B cell (primary cell): ENCODE data around the gene MAL. TPM values are rescaled to one million over a fixed set of nuclear protein-coding genes. Genes with fewer than 3 reads are reported as not detected.

ENCODE experiments used
- ATAC-seq: fragments of 200-7000 bp; cut with Tn5 transposase; one replicate; pipeline ENCODE4 v1.10.0; 2021; ENCODE audit warnings: low read depth, mild to moderate bottlenecking, moderate number of reproducible peaks, moderate library complexity
- CTCF ChIA-PET: fragments of 350-600 bp; sonication (Branson Sonifier 250); formaldehyde crosslinking; loops from one replicate; lab custom pipeline; 2021; ENCODE audit warnings: antibody characterized with exemption, inconsistent platforms; lab: Charles Lee
- POLR2A ChIA-PET: fragments of 350-600 bp; sonication (Branson Sonifier 250); formaldehyde crosslinking; loops from one replicate; lab custom pipeline; 2021; ENCODE audit warnings: antibody characterized with exemption; lab: Charles Lee
- DNase-seq: peaks from one replicate; pipeline ENCODE4 v3.0.0; 2013
- H2AFZ ChIP-seq: 2 replicates; pipeline ENCODE4 v1.6.1; 2012; ENCODE audit warnings: mild to moderate bottlenecking, low read depth, low read length; ENCODE audit not compliant: insufficient read depth, poor library complexity, severe bottlenecking
- H3K27ac ChIP-seq, 2 donors: 1 replicate in 1 of 2; 2 replicates in 1 of 2; pipeline ENCODE4 v1.5.1; 2012 to 2013; ENCODE audit warnings: low read length in 2 of 2, mild to moderate bottlenecking in 2 of 2, moderate library complexity in 1 of 2
- H3K27me3 ChIP-seq, 4 experiments: fragments of 200-600 bp in 1 of 4; sonication (generic) in 1 of 4; replicated peaks in 1 of 4; 1 replicate in 2 of 4; 2 replicates in 2 of 4; pipeline versions ENCODE4 v1.6.1 to v1.7.0; 2013 to 2016; ENCODE audit warnings: low read length in 3 of 4, mild to moderate bottlenecking in 2 of 4, mixed read lengths in 1 of 4, moderate library complexity in 1 of 4; ENCODE audit not compliant: insufficient read depth in 4 of 4, control insufficient read depth in 3 of 4; ENCODE audit errors: control extremely low read depth in 1 of 4
- H3K36me3 ChIP-seq, 2 experiments: replicated peaks in 1 of 2; 1 replicate in 1 of 2; 2 replicates in 1 of 2; pipeline versions ENCODE4 v1.6.1 to v1.7.1; 2013; ENCODE audit warnings: low read length in 1 of 2; ENCODE audit not compliant: insufficient read depth in 2 of 2, control insufficient read depth in 1 of 2; ENCODE audit errors: control extremely low read depth in 1 of 2, extremely low read depth in 1 of 2
- H3K4me1 ChIP-seq, 2 donors: fragments of 200-600 bp in 1 of 2; sonication (generic) in 1 of 2; 1 replicate in 1 of 2; 2 replicates in 1 of 2; pipeline versions ENCODE4 v1.5.1 to v1.6.1; 2013 to 2017; ENCODE audit warnings: low read length in 2 of 2; ENCODE audit not compliant: control insufficient read depth in 2 of 2, insufficient read depth in 2 of 2
- H3K4me2 ChIP-seq: replicated peaks from 2 replicates; pipeline ENCODE3; 2012; ENCODE audit warnings: mild to moderate bottlenecking, low read depth, low read length; ENCODE audit not compliant: poor library complexity, severe bottlenecking
- H3K4me3 ChIP-seq, 5 experiments: fragments of 200-600 bp in 1 of 5; sonication (generic) in 1 of 5; 1 replicate in 3 of 5; 2 replicates in 2 of 5; pipeline versions ENCODE4 v1.5.1 to v1.7.0; 2011 to 2016; ENCODE audit warnings: low read length in 4 of 5, mild to moderate bottlenecking in 4 of 5, low read depth in 2 of 5, control low read depth in 1 of 5, moderate library complexity in 1 of 5; ENCODE audit not compliant: insufficient read depth in 1 of 5; ENCODE audit errors: control extremely low read depth in 1 of 5, extremely low read depth in 1 of 5
- H3K79me2 ChIP-seq: fragments of 200-600 bp; sonication (generic); one replicate; pipeline ENCODE4 v1.6.0; 2016; ENCODE audit warnings: low read length; ENCODE audit not compliant: control insufficient read depth, insufficient read depth
- H3K9ac ChIP-seq: fragments of 200-600 bp; sonication (generic); 2 replicates; pipeline ENCODE4 v1.6.1; 2017; ENCODE audit warnings: mild to moderate bottlenecking, low read length, moderate library complexity
- H3K9me3 ChIP-seq, 3 donors: one replicate each; pipeline versions ENCODE4 v1.6.1 to v1.7.1; 2013; ENCODE audit warnings: low read length in 2 of 3; ENCODE audit not compliant: control insufficient read depth in 2 of 3, insufficient read depth in 1 of 3; ENCODE audit errors: control extremely low read depth in 1 of 3
- H4K20me1 ChIP-seq: 2 replicates; pipeline ENCODE4 v1.6.0; 2012; ENCODE audit warnings: mild to moderate bottlenecking, low read length; ENCODE audit not compliant: insufficient read depth, control insufficient read depth, poor library complexity, severe bottlenecking
- H3K27ac Mint-ChIP-seq: one replicate; pipeline ENCODE4 v1.8.0; 2021; ENCODE audit warnings: mixed read lengths
- H3K27me3 Mint-ChIP-seq: one replicate; pipeline ENCODE4 v1.8.0; 2021; ENCODE audit warnings: mixed read lengths
- H3K4me1 Mint-ChIP-seq: one replicate; pipeline ENCODE4 v1.8.0; 2021; ENCODE audit warnings: mixed read lengths
- H3K4me3 Mint-ChIP-seq: one replicate; pipeline ENCODE4 v1.8.0; 2021; ENCODE audit warnings: mixed read lengths
- H3K9me3 Mint-ChIP-seq: one replicate; pipeline ENCODE4 v1.8.0; 2022; ENCODE audit warnings: mixed read lengths; ENCODE audit not compliant: insufficient read depth
- CTCF ChIP-seq: fragments of 200-600 bp; IDR thresholded peaks from one replicate; pipeline ENCODE4 v1.8.0; 2022; ENCODE audit warnings: antibody characterized with exemption, mild to moderate bottlenecking
- EZH2 ChIP-seq: IDR thresholded peaks from 2 replicates; pipeline ENCODE4 v1.6.1; 2012; ENCODE audit warnings: borderline replicate concordance, low read depth, mild to moderate bottlenecking, moderate library complexity, low read length; ENCODE audit not compliant: insufficient read depth, poor library complexity, severe bottlenecking
- WGBS: methylation state at CpG from one replicate; pipeline ENCODE4 v1.1.5; 2013; ENCODE audit warnings: missing lambda C conversion rate; ENCODE audit not compliant: insufficient coverage; 5-methylcytosine and 5-hydroxymethylcytosine counted together
- intact Hi-C: fragments of 100-400 bp; cut with micrococcal nuclease; formaldehyde crosslinking; loops from one replicate; pipeline ENCODE4 v1.10.0; 2022
- polyA plus RNA-seq: library from polyadenylated mRNA; depleted of rRNA; stranded (reverse); fragments of >200 nt; gene quantifications from 2 replicates; pipeline ENCODE4 v1.2.3, GENCODE V29; 2012
- total RNA-seq, 2 donors: library from RNA; stranded (reverse); fragments of 120-200 nt in 1 of 2; gene quantifications; 1 replicate in 1 of 2; 2 replicates in 1 of 2; pipeline versions ENCODE4 v1.2.3 to v1.2.4, GENCODE V29; 2013 to 2022

MAL gene
- total and polyA plus RNA-seq, 2 donors (not counting 1 experiment from before 2014, with no cell fraction given), result 0.74 to 3.0 TPM

GRCh38 chr2:95029898-95030341 lies 4.4 kb downstream of the MAL start:
- Mint-ChIP-seq H3K4me3 (no peak overlapping the region), H3K27ac (no peak overlapping the region), H3K4me1 (peaks cover 5% of the 10 kb centered on the region), H3K9me3 (no peaks in the 10 kb centered on the region), H3K27me3 (peaks cover 38% of the 10 kb centered on the region)
- Histone ChIP-seq H4K20me1 (no peaks in the 10 kb centered on the region), H3K9ac (no peak overlapping the region), H3K9me3 (no peaks in the 10 kb centered on the region), H3K4me1 (peaks cover 8 to 12% of the 10 kb centered on the region in 2 donors), H3K27ac (no peak overlapping the region), H2AFZ (no peak overlapping the region), H3K79me2 (no peaks in the 10 kb centered on the region), H3K4me2 (no peak overlapping the region), H3K27me3 (peaks cover 0 to 23% (median 7%) of the 10 kb centered on the region in 4 experiments), H3K4me3 (no peak overlapping the region), H3K36me3 (no peaks in the 10 kb centered on the region)
- no peak for DNase-seq
- ChIA-PET CTCF (no interaction called here), POLR2A (no interaction called here)
- ATAC-seq, result no peak
- WGBS, result 100% methylated on average over 1 of the region's 4 CpGs
- intact Hi-C loops, result no loop called here
- no peak for TF ChIP-seq EZH2
- TF ChIP-seq CTCF, result no peak

- Histone ChIP-seq H3K4me1 (peaks cover 6 to 12% of the 10 kb centered on the region in 2 donors), H3K36me3 (no peaks in the 10 kb centered on the region), H3K79me2 (no peaks in the 10 kb centered on the region), H3K4me3 (no peak overlapping the region), H3K27ac (no peak overlapping the region), H4K20me1 (no peaks in the 10 kb centered on the region), H3K9ac (no peak overlapping the region), H3K27me3 (peaks cover 0 to 20% (median 6%) of the 10 kb centered on the region in 4 experiments), H3K4me2 (no peak overlapping the region), H2AFZ (no peak overlapping the region), H3K9me3 (no peaks in the 10 kb centered on the region)
- H3K27ac Mint-ChIP-seq, result no peak overlapping the region
- peaks cover 38% of the 10 kb centered on the region for H3K27me3 Mint-ChIP-seq
- ChIA-PET CTCF (no interaction called here), POLR2A (no interaction called here)
- DNase-seq (no peak), ATAC-seq (no peak)
- H3K9me3 Mint-ChIP-seq, result no peaks in the 10 kb centered on the region
- intact Hi-C loops, result no loop called here
- WGBS, result 85% methylated on average over 4 of the region's 5 CpGs
- no peak overlapping the region for H3K4me3 Mint-ChIP-seq
- TF ChIP-seq EZH2, result no peak
- TF ChIP-seq CTCF, result no peak
- peaks cover 5% of the 10 kb centered on the region for H3K4me1 Mint-ChIP-seq
Measured at GRCh38 chr2:95030496-95030895, 5.0 kb downstream of the MAL start.
